Endothelial cell of umbilical vein (primary cell): ENCODE data around the gene UBE2E2. TPM values are rescaled to one million over a fixed set of nuclear protein-coding genes. Genes with fewer than 3 reads are reported as not detected.

Source experiments
- BruUV-seq: library from RNA; stranded (reverse); fragments of 400-500 nt; replicated peaks from 2 replicates; lab custom pipeline; 2021; lab: Mats Ljungman, UMichigan
- CTCF ChIA-PET: fragments of 300-600, 350-600 bp; sonication (Branson Sonifier 250); formaldehyde crosslinking; loops from one replicate; lab custom pipeline; 2021; ENCODE audit warnings: antibody characterized with exemption, inconsistent platforms; lab: Charles Lee
- POLR2A ChIA-PET: fragments of 300-600, 350-600 bp; sonication (Branson Sonifier 250); formaldehyde crosslinking; loops from one replicate; lab custom pipeline; 2021; ENCODE audit warnings: antibody characterized with exemption, inconsistent platforms; lab: Charles Lee
- DNase-seq: peaks from one replicate; pipeline ENCODE4 v3.0.0-alpha.2; 2011; ENCODE audit warnings: low read depth, low spot score
- FAIRE-seq: peaks from 2 replicates; lab custom pipeline; 2011; peaks lifted over from hg19 to GRCh38; lab: Jason Lieb, UNC
- H2AFZ ChIP-seq: 2 replicates; pipeline ENCODE4 v1.6.0; 2012; ENCODE audit warnings: low read depth, low read length, control low read depth, inconsistent platforms
- H3K27ac ChIP-seq: 2 replicates; pipeline ENCODE4 v1.5.1; 2011; ENCODE audit warnings: low read depth, mild to moderate bottlenecking, control low read depth, low read length, moderate library complexity; ENCODE audit not compliant: insufficient read depth
- H3K27me3 ChIP-seq, 2 experiments: 2 replicates each; pipeline versions ENCODE4 v1.6.0 to v1.6.1; 2011; ENCODE audit warnings: low read length in 2 of 2, mixed read lengths in 1 of 2; ENCODE audit not compliant: control insufficient read depth in 2 of 2, insufficient read depth in 2 of 2
- H3K36me3 ChIP-seq, 2 experiments: 2 replicates in 1 of 2; 3 replicates in 1 of 2; pipeline ENCODE4 v1.5.1; 2011; ENCODE audit warnings: low read length in 2 of 2, mild to moderate bottlenecking in 1 of 2, moderate library complexity in 1 of 2; ENCODE audit not compliant: control insufficient read depth in 2 of 2, insufficient read depth in 2 of 2; ENCODE audit errors: extremely low read depth in 1 of 2
- H3K4me1 ChIP-seq: 3 replicates; pipeline ENCODE4 v1.5.1; 2011; ENCODE audit warnings: mild to moderate bottlenecking, low read length; ENCODE audit not compliant: control insufficient read depth, insufficient read depth; ENCODE audit errors: extremely low read depth
- H3K4me2 ChIP-seq: 2 replicates; pipeline ENCODE4 v1.6.1; 2011; ENCODE audit warnings: low read length, control low read depth, mixed read lengths; ENCODE audit not compliant: insufficient read depth
- H3K4me3 ChIP-seq, 3 experiments: fragments of 200-600 bp in 1 of 3; sonication (generic), shearing (Covaris generic) in 1 of 3; replicated peaks in 1 of 3; 2 replicates each; pipeline ENCODE4 v1.5.1; 2011 to 2016; ENCODE audit warnings: control low read depth in 3 of 3, low read length in 3 of 3, mild to moderate bottlenecking in 2 of 3, inconsistent platforms in 1 of 3, low read depth in 1 of 3, moderate library complexity in 1 of 3; ENCODE audit not compliant: insufficient read depth in 1 of 3
- H3K79me2 ChIP-seq: 2 replicates; pipeline ENCODE4 v1.6.0; 2012; ENCODE audit warnings: low read length, inconsistent platforms; ENCODE audit not compliant: control insufficient read depth, insufficient read depth
- H3K9ac ChIP-seq: replicated peaks from 2 replicates; pipeline ENCODE3; 2011; ENCODE audit warnings: low read length, control low read depth; ENCODE audit not compliant: insufficient read depth; ENCODE audit errors: extremely low read depth
- H3K9me1 ChIP-seq: replicated peaks from 3 replicates; pipeline ENCODE4 v1.6.0; 2011; ENCODE audit warnings: mild to moderate bottlenecking, low read length; ENCODE audit not compliant: control insufficient read depth, insufficient read depth; ENCODE audit errors: extremely low read depth
- H3K9me3 ChIP-seq: replicated peaks from 2 replicates; pipeline ENCODE4 v1.5.1; 2012; ENCODE audit warnings: low read length, inconsistent platforms; ENCODE audit not compliant: control insufficient read depth, insufficient read depth
- H4K20me1 ChIP-seq: replicated peaks from 2 replicates; pipeline ENCODE3; 2011; ENCODE audit warnings: mild to moderate bottlenecking, low read length; ENCODE audit not compliant: control insufficient read depth, insufficient read depth; ENCODE audit errors: extremely low read depth
- CTCF ChIP-seq, 2 donors: IDR thresholded peaks; 1 replicate in 1 of 2; 2 replicates in 1 of 2; pipeline ENCODE4 v1.5.1; 2011; ENCODE audit warnings: low read length in 2 of 2, mild to moderate bottlenecking in 2 of 2, moderate library complexity in 2 of 2, control low read depth in 1 of 2, inconsistent platforms in 1 of 2, low read depth in 1 of 2; ENCODE audit not compliant: insufficient read depth in 1 of 2; ENCODE audit errors: extremely low read depth in 1 of 2
- EZH2 ChIP-seq: IDR thresholded peaks from 2 replicates; pipeline ENCODE4 v1.6.1; 2012; ENCODE audit warnings: borderline replicate concordance, low read depth, mild to moderate bottlenecking, moderate library complexity, low read length, inconsistent platforms; ENCODE audit not compliant: severe bottlenecking
- FOS ChIP-seq: IDR thresholded peaks from 2 replicates; pipeline ENCODE4 v1.6.1; 2011; ENCODE audit warnings: mild to moderate bottlenecking, low read length, moderate library complexity, borderline replicate concordance; ENCODE audit not compliant: insufficient read depth
- GATA2 ChIP-seq: IDR thresholded peaks from 2 replicates; pipeline ENCODE4 v1.7.0; 2011; ENCODE audit warnings: low read depth, mild to moderate bottlenecking, moderate library complexity, mixed read lengths, low read length; ENCODE audit not compliant: insufficient read length, insufficient read depth
- JUN ChIP-seq: IDR thresholded peaks from 2 replicates; pipeline ENCODE4 v1.6.1; 2011; ENCODE audit warnings: borderline replicate concordance, low read depth; ENCODE audit not compliant: insufficient read length, insufficient read depth
- MYC ChIP-seq: IDR thresholded peaks from one replicate; pipeline ENCODE4 v1.6.1; 2011; ENCODE audit warnings: mild to moderate bottlenecking, low read depth, low read length
- POLR2A ChIP-seq: IDR thresholded peaks from 2 replicates; pipeline ENCODE4 v1.6.1; 2012; ENCODE audit warnings: low read depth, mild to moderate bottlenecking, control low read depth, low read length
- POLR2AphosphoS5 ChIP-seq: IDR thresholded peaks from 2 replicates; pipeline ENCODE4 v1.6.1; 2012; ENCODE audit warnings: low read depth, mild to moderate bottlenecking, control low read depth, low read length, moderate library complexity; ENCODE audit not compliant: insufficient read depth
- dilution Hi-C: fragments of 300-500 bp; cut with MboI; formaldehyde crosslinking; loops from one replicate; pipeline ENCODE4 v1.15.0; 2019; ENCODE audit warnings: low sequenced_read_pairs; ENCODE audit not compliant: extremely low pct_ligation_motif_present
- intact Hi-C: fragments of 100-400 bp; cut with micrococcal nuclease; formaldehyde crosslinking; loops from one replicate; pipeline ENCODE4 v1.10.0; 2022
- polyA plus RNA-seq, 4 experiments: library from polyadenylated mRNA; depleted of rRNA in 3 of 4; stranded (reverse) in 3 of 4; unstranded in 1 of 4; fragments of >200 nt; gene quantifications; 2 replicates each; pipeline versions ENCODE4 v1.2.1 to v1.2.3, GENCODE V29; 2011 to 2012; ENCODE audit warnings: missing spikeins in 1 of 4
- total RNA-seq: library from RNA; stranded (reverse); gene quantifications from 2 replicates; pipeline ENCODE4 v1.2.3, GENCODE V29; 2021
- TF ChIP-seq, protein P1 (sequence below): IDR thresholded peaks from 2 replicates; pipeline ENCODE4 v1.6.1; 2011; ENCODE audit not compliant: insufficient read depth, insufficient read length

Gene UBE2E2
- total and polyA plus RNA-seq, 2 donors (not counting 3 experiments of a cell fraction or from before 2014, with no cell fraction given): 37.0 to 45.4 TPM

DNA sequence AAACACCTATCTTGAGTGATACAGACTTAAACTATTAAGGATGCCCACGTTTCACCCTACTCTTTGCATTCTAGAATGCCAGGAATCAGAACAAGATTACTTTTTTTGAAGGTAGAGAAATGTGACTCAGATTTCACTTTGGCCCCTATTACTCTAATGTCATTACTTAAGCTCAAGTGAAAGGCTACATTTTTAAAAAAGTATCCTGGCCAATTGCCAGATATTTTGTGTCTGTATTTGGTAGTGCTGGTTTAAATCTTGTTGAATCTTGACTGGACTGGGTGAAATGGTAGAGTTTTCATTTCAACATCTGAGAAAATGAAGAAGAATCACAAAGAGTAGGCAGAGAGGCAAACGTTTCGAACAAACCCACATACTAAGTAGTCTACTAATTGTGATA, 384.4 kb downstream of the UBE2E2 start:
- no peak for DNase-seq
- CTCF ChIA-PET: no interaction called here
- Histone ChIP-seq H3K27ac (no peak overlapping the region), H3K79me2 (no peaks in the 10 kb centered on the region), H3K9me1 (no peaks in the 10 kb centered on the region), H3K4me3 (no peak overlapping the region), H4K20me1 (no peaks in the 10 kb centered on the region), H3K4me2 (no peak overlapping the region), H3K9ac (no peak overlapping the region), H2AFZ (no peak overlapping the region), H3K4me1 (no peaks in the 10 kb centered on the region), H3K27me3 (no peaks in the 10 kb centered on the region), H3K9me3 (no peaks in the 10 kb centered on the region), H3K36me3 (no peaks in the 10 kb centered on the region)
- FAIRE-seq: no peak
- intact Hi-C loops (no loop called here), dilution Hi-C loops (no loop called here)
- POLR2A ChIA-PET: interaction anchor here (0.6 kb wide), 1 partner anchor 10 kb away, joined by 4 read pairs; no protein-coding TSS in a partner anchor
- TF ChIP-seq POLR2AphosphoS5 (no peak), GATA2 (no peak)
- TF ChIP-seq, protein P1, sequence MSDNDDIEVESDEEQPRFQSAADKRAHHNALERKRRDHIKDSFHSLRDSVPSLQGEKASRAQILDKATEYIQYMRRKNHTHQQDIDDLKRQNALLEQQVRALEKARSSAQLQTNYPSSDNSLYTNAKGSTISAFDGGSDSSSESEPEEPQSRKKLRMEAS: no peak
- no TSS peak for BruUV-seq

- Histone ChIP-seq H3K79me2 (no peaks in the 10 kb centered on the region), H3K4me1 (no peaks in the 10 kb centered on the region), H3K4me2 (no peak overlapping the region), H3K36me3 (no peaks in the 10 kb centered on the region), H3K27me3 (no peaks in the 10 kb centered on the region), H2AFZ (no peak overlapping the region), H3K9me3 (no peaks in the 10 kb centered on the region), H3K9me1 (no peaks in the 10 kb centered on the region), H3K9ac (no peak overlapping the region), H3K27ac (no peak overlapping the region), H3K4me3 (no peak overlapping the region), H4K20me1 (no peaks in the 10 kb centered on the region)
- DNase-seq (no peak), FAIRE-seq (no peak)
- intact Hi-C loops: no loop called here
- ChIA-PET POLR2A (no interaction called here), CTCF (interaction anchor here (1.1 kb wide), 1 partner anchor 61 kb away, joined by 3 read pairs; no protein-coding TSS in a partner anchor)
- TF ChIP-seq MYC (no peak), GATA2 (no peak), FOS (no peak), CTCF (IDR thresholded peaks at IDR 0.05; ENCODE audit: extremely low read depth in 1 of 2, insufficient read depth in 1 of 2, low read depth in 1 of 2, low read length in 2 of 2) (no peak), POLR2A (no peak), JUN (no peak), EZH2 (no peak), POLR2AphosphoS5 (no peak)
- TF ChIP-seq, protein P1: no peak
- dilution Hi-C loops: no loop called here
- BruUV-seq: no TSS peak
These were observed 385.4 kb downstream of the UBE2E2 start for GRCh38 chr3:23588547-23588946.
